ENCODE results near the gene EFNA1. TPM values are rescaled to one million over a fixed set of nuclear protein-coding genes. Genes with fewer than 3 reads are reported as not detected.

EFNA1 gene
- total and polyA plus RNA-seq, 2 donors from 2014 or later = 61.1 to 133 TPM

GRCh38 chr1:155122308-155122707 lies 5.4 kb upstream of the EFNA1 start:
- H3K27me3 ChIP-seq (ENCODE audit: control insufficient read depth, insufficient read depth, low read length) = no peaks in the 10 kb centered on the region
- intact Hi-C loops (cut with DNase I) = no loop called here
- H3K9ac ChIP-seq (ENCODE audit: low read length in 3 of 3) = no peak overlapping the region
- no peaks in the 10 kb centered on the region for H3K36me3 ChIP-seq (ENCODE audit: control insufficient read depth in 2 of 3, insufficient read depth in 3 of 3, low read length in 3 of 3)
- no peak overlapping the region for H3K27ac ChIP-seq (ENCODE audit: low read depth in 2 of 2, low read length in 2 of 2)
- FAIRE-seq = no peak
- H3K4me1 ChIP-seq (ENCODE audit: control insufficient read depth in 2 of 3, insufficient read depth in 2 of 3, low read depth in 1 of 3, low read length in 3 of 3) = peaks cover 0 to 15% (median 13%) of the 10 kb centered on the region in 3 donors
- DNase-seq = no peak
- no peaks in the 10 kb centered on the region for H3K9me3 ChIP-seq (ENCODE audit: control insufficient read depth in 2 of 3, insufficient read depth in 1 of 3, low read length in 3 of 3)
- H3K4me3 ChIP-seq (ENCODE audit: low read length in 3 of 3) = no peak overlapping the region
- TF ChIP-seq CTCF (IDR thresholded peaks at IDR 0.05; ENCODE audit: borderline replicate concordance, extremely low read depth, insufficient read depth) = no peak

GRCh38 chr1:155123801-155124200 lies 3.9 kb upstream of the EFNA1 start:
- no peak overlapping the region for H3K9ac ChIP-seq (ENCODE audit: low read length in 3 of 3)
- intact Hi-C loops (cut with DNase I) = no loop called here
- no peaks in the 10 kb centered on the region for H3K9me3 ChIP-seq (ENCODE audit: control insufficient read depth in 2 of 3, insufficient read depth in 1 of 3, low read length in 3 of 3)
- no peak for TF ChIP-seq CTCF (IDR thresholded peaks at IDR 0.05; ENCODE audit: borderline replicate concordance, extremely low read depth, insufficient read depth)
- no peak for FAIRE-seq
- H3K27me3 ChIP-seq (ENCODE audit: control insufficient read depth, insufficient read depth, low read length) = no peaks in the 10 kb centered on the region
- H3K4me1 ChIP-seq (ENCODE audit: control insufficient read depth in 2 of 3, insufficient read depth in 2 of 3, low read depth in 1 of 3, low read length in 3 of 3) = peaks cover 0 to 17% (median 13%) of the 10 kb centered on the region in 3 donors
- no peaks in the 10 kb centered on the region for H3K36me3 ChIP-seq (ENCODE audit: control insufficient read depth in 2 of 3, insufficient read depth in 3 of 3, low read length in 3 of 3)
- DNase-seq = no peak
- H3K4me3 ChIP-seq (ENCODE audit: low read length in 3 of 3) = no peak overlapping the region
- H3K27ac ChIP-seq (ENCODE audit: low read depth in 2 of 2, low read length in 2 of 2) = no peak overlapping the region

- no peak for TF ChIP-seq CTCF (IDR thresholded peaks at IDR 0.05; ENCODE audit: borderline replicate concordance, extremely low read depth, insufficient read depth)
- H3K27ac ChIP-seq (ENCODE audit: low read depth in 2 of 2, low read length in 2 of 2) = peak overlapping the region in 1 of 2 donors; percentile 85
- no peaks in the 10 kb centered on the region for H3K36me3 ChIP-seq (ENCODE audit: control insufficient read depth in 2 of 3, insufficient read depth in 3 of 3, low read length in 3 of 3)
- intact Hi-C loops (cut with DNase I) = no loop called here
- no peak overlapping the region for H3K9ac ChIP-seq (ENCODE audit: low read length in 3 of 3)
- H3K27me3 ChIP-seq (ENCODE audit: control insufficient read depth, insufficient read depth, low read length) = no peaks in the 10 kb centered on the region
- FAIRE-seq (no peak), DNase-seq (peak in 2 of 5 donors; percentile 22 to 79)
- no peak overlapping the region for H3K4me3 ChIP-seq (ENCODE audit: low read length in 3 of 3)
- peaks cover 0 to 17% (median 13%) of the 10 kb centered on the region in 3 donors for H3K4me1 ChIP-seq (ENCODE audit: control insufficient read depth in 2 of 3, insufficient read depth in 2 of 3, low read depth in 1 of 3, low read length in 3 of 3)
- H3K9me3 ChIP-seq (ENCODE audit: control insufficient read depth in 2 of 3, insufficient read depth in 1 of 3, low read length in 3 of 3) = no peaks in the 10 kb centered on the region
Observed at GRCh38 chr1:155124503-155125463, 2.9 kb upstream of the EFNA1 start.
